CD4-positive, alpha-beta T cell treated with Interleukin-2 at 100 ng/mL for 4 hours (primary cell): Measurements from ENCODE around the gene GAPT.
A peak's percentile ranks its signal among the peaks of the same experiment; 100 is the strongest.

Source experiments
- DNase-seq: peaks from one replicate; pipeline ENCODE4 v3.0.0-alpha.2; 2020; ENCODE audit warnings: low spot score

GAPT gene

GRCh38 chr5:58460732-58461286, 30.4 kb upstream of the GAPT start:
- DNase-seq: peak; percentile 94

GRCh38 chr5:58462154-58462553, 29.1 kb upstream of the GAPT start:
- no peak for DNase-seq

- DNase-seq: peak; percentile 70
Measured at GRCh38 chr5:58462623-58463230, 28.5 kb upstream of the GAPT start.

- DNase-seq: peak; percentile 26
Measured at GRCh38 chr5:58466939-58467338, 24.3 kb upstream of the GAPT start.

GRCh38 chr5:58469896-58470295, 21.3 kb upstream of the GAPT start:
- no peak for DNase-seq

GRCh38 chr5:58475404-58475803, 15.8 kb upstream of the GAPT start:
- DNase-seq: no peak

- no peak for DNase-seq
Measured at GRCh38 chr5:58477760-58478376, 13.4 kb upstream of the GAPT start.

GRCh38 chr5:58481066-58481676, 10.1 kb upstream of the GAPT start:
- no peak for DNase-seq

- DNase-seq: no peak
Measured at GRCh38 chr5:58481828-58482227, 9.4 kb upstream of the GAPT start.

- no peak for DNase-seq
Measured at GRCh38 chr5:58482536-58482935, 8.7 kb upstream of the GAPT start.

GRCh38 chr5:58484505-58484904, 6.7 kb upstream of the GAPT start:
- no peak for DNase-seq

GRCh38 chr5:58486290-58486689, 4.9 kb upstream of the GAPT start:
- DNase-seq: no peak

GRCh38 chr5:58490402-58491050, 709 bp upstream of the GAPT start:
- DNase-seq: no peak

- no peak for DNase-seq
Measured at GRCh38 chr5:58493141-58493540, 1.9 kb downstream of the GAPT start.

- no peak for DNase-seq
Measured at GRCh38 chr5:58496488-58496887, 5.3 kb downstream of the GAPT start.

- DNase-seq: no peak
Measured at GRCh38 chr5:58497386-58497785, 6.2 kb downstream of the GAPT start.

GRCh38 chr5:58497921-58498320, 6.7 kb downstream of the GAPT start:
- DNase-seq: no peak

GRCh38 chr5:58498340-58498942, 7.2 kb downstream of the GAPT start:
- no peak for DNase-seq

- no peak for DNase-seq
Measured at GRCh38 chr5:58499231-58499630, 8.0 kb downstream of the GAPT start.

GRCh38 chr5:58499941-58500340, 8.7 kb downstream of the GAPT start:
- no peak for DNase-seq

- DNase-seq: no peak
Measured at GRCh38 chr5:58501778-58502417, 10.7 kb downstream of the GAPT start.
